Smooth muscle cell of the brain vasculature (primary cell): Measurements from ENCODE around the gene PTPRQ.

ENCODE experiments used
- DNase-seq: peaks from one replicate; pipeline ENCODE4 v3.0.0-alpha.2; 2012; ENCODE audit warnings: low read depth, low spot score

The PTPRQ gene

DNA sequence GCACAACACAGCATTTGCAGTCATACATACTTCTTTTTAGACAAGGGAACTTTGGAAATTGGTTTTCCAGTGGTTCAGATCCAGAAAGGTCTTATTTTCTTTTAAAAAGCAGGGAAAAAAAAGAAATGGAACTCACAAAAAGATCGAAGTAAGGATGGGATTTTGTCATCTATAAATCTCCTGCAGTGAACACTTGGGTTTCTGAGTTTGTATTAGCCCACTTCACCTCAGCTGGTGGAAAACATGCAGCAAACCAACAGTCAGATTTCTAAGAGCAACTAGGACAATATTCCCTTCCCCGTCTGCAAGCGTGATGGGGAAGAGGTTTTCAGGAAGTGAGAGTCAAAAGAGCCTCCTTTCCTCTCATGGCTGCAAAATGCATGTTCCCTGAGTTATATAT lies 277.3 kb downstream of the PTPRQ start:
- DNase-seq, result no peak
